ENCODE results near the gene NIT1. TPM values are rescaled to one million over a fixed set of nuclear protein-coding genes. Genes with fewer than 3 reads are reported as not detected.

NIT1 gene
- total RNA-seq, 2 experiments from 2014 or later, result 38.5 to 40.0 TPM

DNA sequence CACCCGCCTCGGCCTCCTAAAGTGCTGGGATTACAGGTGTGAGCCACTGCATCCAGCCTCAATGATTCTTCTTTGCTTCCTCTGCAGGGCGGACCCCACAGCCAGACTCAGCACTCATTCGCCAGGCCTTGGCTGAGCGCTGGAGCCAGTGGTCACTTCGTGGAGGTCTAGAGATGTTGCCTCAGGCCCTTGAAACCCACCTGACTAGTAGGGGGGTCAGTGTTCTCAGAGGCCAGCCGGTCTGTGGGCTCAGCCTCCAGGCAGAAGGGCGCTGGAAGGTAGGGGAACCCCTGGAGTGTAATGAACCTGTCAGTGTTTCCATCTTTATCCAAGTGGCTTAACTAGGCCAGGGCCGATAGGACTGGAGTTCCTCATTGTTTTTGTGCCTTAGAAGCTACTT, 51.0 kb downstream of the NIT1 start:
- H3K27ac Mint-ChIP-seq, result no peak overlapping the region
- no peak for ATAC-seq
- intact Hi-C loops (cut with micrococcal nuclease), result no loop called here
- H3K4me1 Mint-ChIP-seq (ENCODE audit: low read depth), result peaks cover 32% of the 10 kb centered on the region
- POLR2A ChIA-PET, result interaction anchor here (0.6 to 6.5 kb wide), 3 partner anchors 7 to 69 kb away, joined by 3 to 46 read pairs (median 5); partner anchors contain the start of genes B4GALT3 and UFC1
- CTCF ChIA-PET, result interaction anchor here (0.9 to 4.3 kb wide), 5 partner anchors 12 to 213 kb away, joined by 3 to 36 read pairs (median 6); partner anchors contain the start of gene UFC1
- no peaks in the 10 kb centered on the region for H3K9me3 Mint-ChIP-seq
- H3K4me3 Mint-ChIP-seq, result no peak overlapping the region
- H3K36me3 Mint-ChIP-seq (ENCODE audit: low read depth), result peaks cover 29% of the 10 kb centered on the region
- TF ChIP-seq, protein P1, sequence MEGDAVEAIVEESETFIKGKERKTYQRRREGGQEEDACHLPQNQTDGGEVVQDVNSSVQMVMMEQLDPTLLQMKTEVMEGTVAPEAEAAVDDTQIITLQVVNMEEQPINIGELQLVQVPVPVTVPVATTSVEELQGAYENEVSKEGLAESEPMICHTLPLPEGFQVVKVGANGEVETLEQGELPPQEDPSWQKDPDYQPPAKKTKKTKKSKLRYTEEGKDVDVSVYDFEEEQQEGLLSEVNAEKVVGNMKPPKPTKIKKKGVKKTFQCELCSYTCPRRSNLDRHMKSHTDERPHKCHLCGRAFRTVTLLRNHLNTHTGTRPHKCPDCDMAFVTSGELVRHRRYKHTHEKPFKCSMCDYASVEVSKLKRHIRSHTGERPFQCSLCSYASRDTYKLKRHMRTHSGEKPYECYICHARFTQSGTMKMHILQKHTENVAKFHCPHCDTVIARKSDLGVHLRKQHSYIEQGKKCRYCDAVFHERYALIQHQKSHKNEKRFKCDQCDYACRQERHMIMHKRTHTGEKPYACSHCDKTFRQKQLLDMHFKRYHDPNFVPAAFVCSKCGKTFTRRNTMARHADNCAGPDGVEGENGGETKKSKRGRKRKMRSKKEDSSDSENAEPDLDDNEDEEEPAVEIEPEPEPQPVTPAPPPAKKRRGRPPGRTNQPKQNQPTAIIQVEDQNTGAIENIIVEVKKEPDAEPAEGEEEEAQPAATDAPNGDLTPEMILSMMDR (IDR thresholded peaks at IDR 0.05), result no peak
- DNase-seq, result no peak
- H3K27me3 Mint-ChIP-seq, result no peaks in the 10 kb centered on the region

Other genes starting within 250 kb of the NIT1 start
- not detected for gene ITLN1, start 232.9 kb upstream of the NIT1 start, total RNA-seq
- gene ITLN2, start 163.3 kb upstream of the NIT1 start, total RNA-seq, result not detected
- gene F11R, start 97.0 kb upstream of the NIT1 start, total RNA-seq, result 10 to 100 TPM; 19.0 to 20.9 TPM
- 10 to 100 TPM; 70.8 to 78.7 TPM for gene TSTD1, start 79.1 kb upstream of the NIT1 start, total RNA-seq
- 10 to 100 TPM; 50.0 to 52.1 TPM for gene USF1, start 72.1 kb upstream of the NIT1 start, total RNA-seq
- 100 to 1,000 TPM; 174 to 175 TPM for gene ARHGAP30, start 48.2 kb upstream of the NIT1 start, total RNA-seq
- not detected for gene NECTIN4, start 28.5 kb upstream of the NIT1 start, total RNA-seq
- under 1 TPM in 1 of 2 experiments, not detected in 1; 0.43 TPM for gene KLHDC9, start 19.7 kb upstream of the NIT1 start, total RNA-seq
- gene PFDN2, start 68 bp upstream of the NIT1 start, total RNA-seq, result 100 to 1,000 TPM; 137 to 144 TPM
- gene DEDD, start 14.6 kb downstream of the NIT1 start, total RNA-seq, result 10 to 100 TPM; 30.4 to 37.0 TPM
- 10 to 100 TPM; 81.2 to 84.1 TPM for gene UFC1, start 35.9 kb downstream of the NIT1 start, total RNA-seq
- 10 to 100 TPM; 24.4 to 26.7 TPM for gene USP21, start 41.4 kb downstream of the NIT1 start, total RNA-seq
- 10 to 100 TPM; 24.4 to 24.9 TPM for gene PPOX, start 48.3 kb downstream of the NIT1 start, total RNA-seq
- gene B4GALT3, start 59.4 kb downstream of the NIT1 start, total RNA-seq, result 10 to 100 TPM; 39.9 to 40.8 TPM
- gene ADAMTS4, start 80.9 kb downstream of the NIT1 start, total RNA-seq, result 1 to 10 TPM; 1.1 to 1.8 TPM
- 10 to 100 TPM; 85.9 to 97.1 TPM for gene NDUFS2, start 84.3 kb downstream of the NIT1 start, total RNA-seq
- under 1 TPM; 0.60 to 0.81 TPM for gene FCER1G, start 97.2 kb downstream of the NIT1 start, total RNA-seq
- gene APOA2, start 105.5 kb downstream of the NIT1 start, total RNA-seq, result not detected
- 10 to 100 TPM; 11.6 to 12.1 TPM for gene TOMM40L, start 108.0 kb downstream of the NIT1 start, total RNA-seq
- gene NR1I3, start 120.1 kb downstream of the NIT1 start, total RNA-seq, result not detected
- gene PCP4L1, start 140.6 kb downstream of the NIT1 start, total RNA-seq, result under 1 TPM in 1 of 2 experiments, not detected in 1; 0.18 TPM
- 1 to 10 TPM; 2.8 to 3.3 TPM for gene MPZ, start 191.9 kb downstream of the NIT1 start, total RNA-seq
- 100 to 1,000 TPM; 160 to 175 TPM for gene SDHC, start 196.3 kb downstream of the NIT1 start, total RNA-seq
- gene CFAP126, start 249.8 kb downstream of the NIT1 start, total RNA-seq, result not detected